ENCODE results near the gene NTN4. TPM values are rescaled to one million over a fixed set of nuclear protein-coding genes. Genes with fewer than 3 reads are reported as not detected.

NTN4 gene
- total RNA-seq, 1 experiment from 2014 or later, result 0.17 TPM

- Histone ChIP-seq H2BK5ac (ENCODE audit: insufficient read length, low read length) (no peak overlapping the region), H3K27ac (ENCODE audit: insufficient read length, low read depth, low read length) (no peak overlapping the region), H3K79me2 (ENCODE audit: insufficient read depth, low read length) (no peaks in the 10 kb centered on the region), H4K8ac (replicated peaks; ENCODE audit: insufficient read length, low read depth, low read length) (no peak overlapping the region), H3T11ph (ENCODE audit: low read length) (no peak overlapping the region), H3K4me1 (ENCODE audit: insufficient read depth, low read length) (0 out of 2 replicates have a peak, but pooled peaks cover 1% of the 10 kb centered on the region), H3K4me2 (ENCODE audit: insufficient read depth, insufficient read length, low read length) (no peak overlapping the region), H3K23ac (ENCODE audit: insufficient read length, low read depth, low read length) (no peak overlapping the region), H3K23me2 (ENCODE audit: insufficient read length, low read depth, low read length, poor library complexity, severe bottlenecking) (no peaks in the 10 kb centered on the region), H4K91ac (ENCODE audit: insufficient read length, low read depth, low read length) (no peak overlapping the region), H3K56ac (ENCODE audit: insufficient read length, low read depth, low read length) (no peak overlapping the region), H3K9ac (ENCODE audit: extremely low read depth, insufficient read length, low read length) (no peak overlapping the region), H4K5ac (ENCODE audit: insufficient read length, low read depth, low read length) (no peak overlapping the region), H2AFZ (ENCODE audit: low read length) (no peak overlapping the region), H2BK12ac (ENCODE audit: insufficient read length, low read depth, low read length) (no peak overlapping the region), H2BK20ac (ENCODE audit: low read depth, low read length, poor library complexity, severe bottlenecking) (no peak overlapping the region), H3K27me3 (ENCODE audit: insufficient read depth, low read length) (no peaks in the 10 kb centered on the region), H4K20me1 (ENCODE audit: control insufficient read depth, insufficient read depth, insufficient read length) (no peaks in the 10 kb centered on the region), H3K18ac (ENCODE audit: insufficient read length, low read depth, low read length) (no peak overlapping the region), H2BK15ac (ENCODE audit: low read depth, low read length) (no peak overlapping the region), H2AK5ac (ENCODE audit: insufficient read length, low read length) (no peak overlapping the region), H3K4ac (ENCODE audit: low read depth, low read length) (no peak overlapping the region), H2BK120ac (ENCODE audit: low read depth, low read length, poor library complexity, severe bottlenecking) (no peak overlapping the region), H3K14ac (ENCODE audit: insufficient read depth, low read length) (no peak overlapping the region), H3K79me1 (ENCODE audit: insufficient read depth, low read depth, low read length, poor library complexity, severe bottlenecking) (no peaks in the 10 kb centered on the region), H3K9me3 (ENCODE audit: control insufficient read depth, low read depth, low read length) (no peaks in the 10 kb centered on the region)
- H3K9me3 Mint-ChIP-seq, result peaks cover 12 to 15% of the 10 kb centered on the region in 2 experiments; a peak in 4 of 5 replicates
- no peak for DNase-seq
- H3K4me3 Mint-ChIP-seq, result no peak overlapping the region
- WGBS (ENCODE audit: extremely low coverage, insufficient read length, low lambda C conversion rate), result no CpG with 5 or more reads among the region's 1 CpG
- TF ChIP-seq, protein P1, sequence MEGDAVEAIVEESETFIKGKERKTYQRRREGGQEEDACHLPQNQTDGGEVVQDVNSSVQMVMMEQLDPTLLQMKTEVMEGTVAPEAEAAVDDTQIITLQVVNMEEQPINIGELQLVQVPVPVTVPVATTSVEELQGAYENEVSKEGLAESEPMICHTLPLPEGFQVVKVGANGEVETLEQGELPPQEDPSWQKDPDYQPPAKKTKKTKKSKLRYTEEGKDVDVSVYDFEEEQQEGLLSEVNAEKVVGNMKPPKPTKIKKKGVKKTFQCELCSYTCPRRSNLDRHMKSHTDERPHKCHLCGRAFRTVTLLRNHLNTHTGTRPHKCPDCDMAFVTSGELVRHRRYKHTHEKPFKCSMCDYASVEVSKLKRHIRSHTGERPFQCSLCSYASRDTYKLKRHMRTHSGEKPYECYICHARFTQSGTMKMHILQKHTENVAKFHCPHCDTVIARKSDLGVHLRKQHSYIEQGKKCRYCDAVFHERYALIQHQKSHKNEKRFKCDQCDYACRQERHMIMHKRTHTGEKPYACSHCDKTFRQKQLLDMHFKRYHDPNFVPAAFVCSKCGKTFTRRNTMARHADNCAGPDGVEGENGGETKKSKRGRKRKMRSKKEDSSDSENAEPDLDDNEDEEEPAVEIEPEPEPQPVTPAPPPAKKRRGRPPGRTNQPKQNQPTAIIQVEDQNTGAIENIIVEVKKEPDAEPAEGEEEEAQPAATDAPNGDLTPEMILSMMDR (conservative IDR thresholded peaks at IDR 0.05), result no peak
- H3K27me3 Mint-ChIP-seq (ENCODE audit: low read depth), result no peaks in the 10 kb centered on the region
- peaks cover 7 to 11% (median 10%) of the 10 kb centered on the region in 3 experiments; a peak in 4 of 7 replicates for H3K36me3 Mint-ChIP-seq (ENCODE audit: insufficient read depth in 1 of 3, low read depth in 3 of 3)
- peaks cover 4 to 11% of the 10 kb centered on the region in 2 experiments; a peak in 2 of 4 replicates for H3K4me1 Mint-ChIP-seq
- no peak overlapping the region for H3K27ac Mint-ChIP-seq
Measured at GRCh38 chr12:95724767-95725166, 65.8 kb downstream of the NTN4 start.
